HEK293 (cell line): Measurements from ENCODE around the gene UBXN6.

ENCODE experiments used
- ATF2 ChIP-seq: fragments of 450-650 bp; formaldehyde crosslinking; IDR thresholded peaks from 2 replicates; pipeline ENCODE4 v1.5.1; 2016; ENCODE audit warnings: missing biosample characterization, missing genetic modification characterization, low read depth
- CTCF ChIP-seq: fragments of 450-650 bp; formaldehyde crosslinking; IDR thresholded peaks from 2 replicates; pipeline ENCODE4 v1.5.1; 2016; ENCODE audit warnings: missing biosample characterization, missing genetic modification characterization
- GLI4 ChIP-seq: fragments of 450-650 bp; formaldehyde crosslinking; IDR thresholded peaks from 2 replicates; pipeline ENCODE4 v1.5.1; 2016; ENCODE audit warnings: missing biosample characterization, missing genetic modification characterization
- KLF16 ChIP-seq: fragments of 450-650 bp; formaldehyde crosslinking; IDR thresholded peaks from 2 replicates; pipeline ENCODE4 v1.5.1; 2017; ENCODE audit warnings: missing biosample characterization, missing genetic modification characterization
- MYNN ChIP-seq: fragments of 450-650 bp; formaldehyde crosslinking; IDR thresholded peaks from 2 replicates; pipeline ENCODE4 v1.5.1; 2016; ENCODE audit warnings: missing biosample characterization, missing genetic modification characterization, borderline replicate concordance
- PBX3 ChIP-seq: sonication (generic); formaldehyde crosslinking; IDR thresholded peaks from 2 replicates; pipeline ENCODE4 v1.8.1; 2022; ENCODE audit warnings: mild to moderate bottlenecking, moderate library complexity, missing genetic modification reagents
- PRDM4 ChIP-seq: fragments of 450-650 bp; formaldehyde crosslinking; IDR thresholded peaks from 2 replicates; pipeline ENCODE4 v1.5.1; 2017; ENCODE audit warnings: missing biosample characterization, missing genetic modification characterization
- TRIM28 ChIP-seq: IDR thresholded peaks from 2 replicates; pipeline ENCODE4 v1.6.1; 2011; ENCODE audit warnings: low read length, control low read depth, borderline replicate concordance
- ZNF169 ChIP-seq: fragments of 450-650 bp; formaldehyde crosslinking; IDR thresholded peaks from 2 replicates; pipeline ENCODE4 v1.5.1; 2016; ENCODE audit warnings: missing biosample characterization, missing genetic modification characterization
- ZNF184 ChIP-seq: fragments of 450-650 bp; IDR thresholded peaks from 2 replicates; pipeline ENCODE4 v1.5.1; 2018; ENCODE audit warnings: missing biosample characterization, mild to moderate bottlenecking, missing genetic modification characterization
- ZNF266 ChIP-seq: fragments of 450-650 bp; formaldehyde crosslinking; IDR thresholded peaks from 2 replicates; pipeline ENCODE4 v1.5.1; 2016; ENCODE audit warnings: missing biosample characterization, missing genetic modification characterization, low read depth
- ZNF585B ChIP-seq: fragments of 450-650 bp; formaldehyde crosslinking; IDR thresholded peaks from 2 replicates; pipeline ENCODE4 v1.5.1; 2016; ENCODE audit warnings: missing biosample characterization, missing genetic modification characterization
- ZNF624 ChIP-seq: fragments of 450-650 bp; formaldehyde crosslinking; IDR thresholded peaks from 2 replicates; pipeline ENCODE4 v1.5.1; 2017; ENCODE audit warnings: missing biosample characterization, missing genetic modification characterization
- ZNF777 ChIP-seq: fragments of 450-650 bp; formaldehyde crosslinking; IDR thresholded peaks from 2 replicates; pipeline ENCODE4 v1.5.1; 2017; ENCODE audit warnings: missing biosample characterization, missing genetic modification characterization, borderline replicate concordance

GRCh38 chr19:4428326-4428975, 29.1 kb downstream of the UBXN6 start:
- TF ChIP-seq CTCF (tag by site-specific recombination): no peak
- no peak for TF ChIP-seq ZNF169
- TF ChIP-seq TRIM28: no peak
- no peak for TF ChIP-seq PBX3 (CRISPR knock-in tag)
- TF ChIP-seq PRDM4 (tag by site-specific recombination): no peak
- no peak for TF ChIP-seq ZNF585B
- no peak for TF ChIP-seq MYNN (tag by site-specific recombination)
- no peak for TF ChIP-seq KLF16 (tag by site-specific recombination)
- no peak for TF ChIP-seq ATF2 (tag by site-specific recombination)
- no peak for TF ChIP-seq ZNF266 (tag by site-specific recombination)
- TF ChIP-seq GLI4 (tag by site-specific recombination): no peak
- TF ChIP-seq ZNF184 (tag by site-specific recombination): no peak
- no peak for TF ChIP-seq ZNF777
- TF ChIP-seq ZNF624: no peak
